Measurements from ENCODE around the gene TLE4.

TLE4 gene

DNA sequence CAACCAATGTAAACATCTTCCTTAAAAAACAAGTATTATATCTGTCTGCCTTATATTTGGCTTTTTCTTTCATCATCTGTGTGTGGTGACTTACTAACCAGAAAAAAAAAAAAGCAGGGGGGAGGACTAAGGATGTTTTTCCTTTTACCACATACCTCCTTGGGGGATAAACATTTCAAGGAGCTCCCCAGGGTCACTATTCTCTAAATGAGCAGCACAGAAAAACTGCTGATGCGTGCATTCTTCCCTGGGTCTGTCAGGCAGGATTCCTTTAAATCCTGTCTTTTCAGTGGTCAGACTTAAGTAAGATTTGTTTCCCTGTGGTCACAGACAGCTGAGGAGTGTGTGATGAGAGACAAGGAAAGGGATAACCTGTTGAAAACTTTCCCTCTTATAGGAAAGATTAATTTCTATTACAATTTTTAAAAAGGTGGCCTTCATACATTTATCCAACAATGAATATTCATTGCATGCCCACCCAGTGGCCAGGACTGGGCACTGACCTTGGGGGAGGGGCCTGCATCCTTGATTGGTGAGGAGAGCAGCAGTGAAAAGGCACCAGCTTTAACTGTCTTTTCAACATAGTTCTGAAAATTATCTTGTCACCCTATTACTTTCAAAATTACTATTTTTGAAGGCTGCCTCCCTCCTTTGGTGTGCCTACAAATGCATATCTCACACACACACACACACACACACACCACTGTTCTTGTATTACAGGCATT, 123.1 kb downstream of the TLE4 start:
- Histone ChIP-seq H3K9ac (ENCODE audit: low read depth, low read length, poor library complexity, severe bottlenecking) (no peak overlapping the region), H3K79me2 (ENCODE audit: insufficient read depth, low read length) (peaks cover 47% of the 10 kb centered on the region), H4K20me1 (ENCODE audit: insufficient read depth, low read length, poor library complexity, severe bottlenecking) (peaks cover 69% of the 10 kb centered on the region), H3K4me3 (ENCODE audit: low read length, poor library complexity, severe bottlenecking) (no peak overlapping the region), H2AFZ (ENCODE audit: low read length) (no peak overlapping the region), H3K9me2 (replicated peaks; ENCODE audit: low read depth, low read length) (no peaks in the 10 kb centered on the region), H3K36me3 (ENCODE audit: insufficient read depth, low read length) (no peaks in the 10 kb centered on the region), H3F3A (ENCODE audit: low read depth) (no peaks in the 10 kb centered on the region), H3K4me1 (ENCODE audit: insufficient read depth, low read length, poor library complexity, severe bottlenecking) (peaks cover 34% of the 10 kb centered on the region), H3K4me2 (ENCODE audit: low read depth, low read length, poor library complexity, severe bottlenecking) (no peak overlapping the region), H3K27me3 (ENCODE audit: insufficient read depth, low read length, poor library complexity, severe bottlenecking) (no peaks in the 10 kb centered on the region), H3K9me3 (ENCODE audit: insufficient read depth, low read depth, low read length) (no peaks in the 10 kb centered on the region)
- no peak for TF ChIP-seq EZH2phosphoT487 (IDR thresholded peaks at IDR 0.05; ENCODE audit: borderline replicate concordance)
- TF ChIP-seq, protein P1, sequence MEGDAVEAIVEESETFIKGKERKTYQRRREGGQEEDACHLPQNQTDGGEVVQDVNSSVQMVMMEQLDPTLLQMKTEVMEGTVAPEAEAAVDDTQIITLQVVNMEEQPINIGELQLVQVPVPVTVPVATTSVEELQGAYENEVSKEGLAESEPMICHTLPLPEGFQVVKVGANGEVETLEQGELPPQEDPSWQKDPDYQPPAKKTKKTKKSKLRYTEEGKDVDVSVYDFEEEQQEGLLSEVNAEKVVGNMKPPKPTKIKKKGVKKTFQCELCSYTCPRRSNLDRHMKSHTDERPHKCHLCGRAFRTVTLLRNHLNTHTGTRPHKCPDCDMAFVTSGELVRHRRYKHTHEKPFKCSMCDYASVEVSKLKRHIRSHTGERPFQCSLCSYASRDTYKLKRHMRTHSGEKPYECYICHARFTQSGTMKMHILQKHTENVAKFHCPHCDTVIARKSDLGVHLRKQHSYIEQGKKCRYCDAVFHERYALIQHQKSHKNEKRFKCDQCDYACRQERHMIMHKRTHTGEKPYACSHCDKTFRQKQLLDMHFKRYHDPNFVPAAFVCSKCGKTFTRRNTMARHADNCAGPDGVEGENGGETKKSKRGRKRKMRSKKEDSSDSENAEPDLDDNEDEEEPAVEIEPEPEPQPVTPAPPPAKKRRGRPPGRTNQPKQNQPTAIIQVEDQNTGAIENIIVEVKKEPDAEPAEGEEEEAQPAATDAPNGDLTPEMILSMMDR (conservative IDR thresholded peaks at IDR 0.05; ENCODE audit: low read length), result no peak

DNA sequence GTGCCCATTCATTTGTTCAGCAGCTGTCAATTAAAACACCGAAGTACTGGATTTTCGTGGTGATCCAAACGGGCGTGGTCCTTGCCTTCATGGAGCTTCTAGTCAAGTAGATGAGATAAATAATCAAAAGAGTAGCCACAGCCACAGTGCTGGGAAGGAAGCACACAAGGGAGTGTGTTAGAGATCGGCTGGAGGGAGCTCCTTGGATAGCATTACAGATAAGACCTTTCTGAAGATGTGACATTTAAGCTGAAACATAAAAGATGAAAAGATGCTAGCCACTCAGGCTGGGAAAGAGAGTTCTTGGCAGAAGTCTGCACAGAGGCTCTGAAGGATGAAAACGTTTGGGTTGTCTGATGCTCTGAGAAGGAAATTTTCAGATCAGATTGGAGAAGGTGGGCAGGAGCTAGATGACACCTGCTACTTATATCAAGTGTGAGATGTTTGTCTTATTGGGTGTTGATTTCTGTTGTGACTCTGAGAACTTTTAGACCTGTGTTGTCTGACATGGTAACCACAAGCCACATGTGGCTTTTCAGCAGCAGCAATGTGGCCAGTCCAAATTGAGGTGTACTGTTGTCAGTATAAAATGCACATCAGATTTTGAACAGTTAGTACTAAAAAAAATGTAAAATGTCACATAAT, 123.9 kb downstream of the TLE4 start:
- Histone ChIP-seq H3K9me2 (replicated peaks; ENCODE audit: low read depth, low read length) (no peaks in the 10 kb centered on the region), H4K20me1 (ENCODE audit: insufficient read depth, low read length, poor library complexity, severe bottlenecking) (peaks cover 67% of the 10 kb centered on the region), H3F3A (ENCODE audit: low read depth) (no peaks in the 10 kb centered on the region), H3K79me2 (ENCODE audit: insufficient read depth, low read length) (peaks cover 49% of the 10 kb centered on the region), H3K27me3 (ENCODE audit: insufficient read depth, low read length, poor library complexity, severe bottlenecking) (no peaks in the 10 kb centered on the region), H3K9me3 (ENCODE audit: insufficient read depth, low read depth, low read length) (no peaks in the 10 kb centered on the region), H2AFZ (ENCODE audit: low read length) (no peak overlapping the region), H3K9ac (ENCODE audit: low read depth, low read length, poor library complexity, severe bottlenecking) (no peak overlapping the region), H3K36me3 (ENCODE audit: insufficient read depth, low read length) (no peaks in the 10 kb centered on the region), H3K4me2 (ENCODE audit: low read depth, low read length, poor library complexity, severe bottlenecking) (no peak overlapping the region), H3K4me3 (ENCODE audit: low read length, poor library complexity, severe bottlenecking) (no peak overlapping the region), H3K4me1 (ENCODE audit: insufficient read depth, low read length, poor library complexity, severe bottlenecking) (peaks cover 39% of the 10 kb centered on the region)
- TF ChIP-seq, protein P1 (conservative IDR thresholded peaks at IDR 0.05; ENCODE audit: low read length), result no peak
- TF ChIP-seq EZH2phosphoT487 (IDR thresholded peaks at IDR 0.05; ENCODE audit: borderline replicate concordance), result no peak

DNA sequence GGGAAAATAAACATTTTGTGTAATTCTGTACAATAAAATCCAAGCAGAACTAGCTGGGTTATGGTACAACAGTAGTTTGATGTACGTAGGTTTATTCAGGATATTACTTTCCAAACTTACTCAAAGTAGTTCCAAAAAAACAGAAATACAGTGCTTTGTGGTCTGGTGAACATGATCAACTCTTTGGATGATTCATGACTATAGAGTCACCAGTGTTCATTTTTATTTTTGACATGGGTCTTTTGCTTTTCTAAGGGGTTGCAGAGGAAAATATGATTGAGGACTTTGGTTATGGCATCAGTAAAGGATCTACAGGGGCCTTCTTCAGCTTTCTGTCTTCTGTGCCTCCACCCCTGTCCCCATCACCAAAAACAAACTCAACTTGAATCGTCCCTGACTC, 127.2 kb downstream of the TLE4 start:
- Histone ChIP-seq H3K79me2 (ENCODE audit: insufficient read depth, low read length) (peaks cover 47% of the 10 kb centered on the region), H3K36me3 (ENCODE audit: insufficient read depth, low read length) (no peaks in the 10 kb centered on the region), H3F3A (ENCODE audit: low read depth) (no peaks in the 10 kb centered on the region), H3K9ac (ENCODE audit: low read depth, low read length, poor library complexity, severe bottlenecking) (no peak overlapping the region), H3K9me2 (replicated peaks; ENCODE audit: low read depth, low read length) (no peaks in the 10 kb centered on the region), H3K4me1 (ENCODE audit: insufficient read depth, low read length, poor library complexity, severe bottlenecking) (peaks cover 46% of the 10 kb centered on the region), H3K4me2 (ENCODE audit: low read depth, low read length, poor library complexity, severe bottlenecking) (no peak overlapping the region), H3K27me3 (ENCODE audit: insufficient read depth, low read length, poor library complexity, severe bottlenecking) (no peaks in the 10 kb centered on the region), H2AFZ (ENCODE audit: low read length) (no peak overlapping the region), H3K4me3 (ENCODE audit: low read length, poor library complexity, severe bottlenecking) (no peak overlapping the region), H3K9me3 (ENCODE audit: insufficient read depth, low read depth, low read length) (no peaks in the 10 kb centered on the region), H4K20me1 (ENCODE audit: insufficient read depth, low read length, poor library complexity, severe bottlenecking) (peaks cover 38% of the 10 kb centered on the region)
- TF ChIP-seq, protein P1 (conservative IDR thresholded peaks at IDR 0.05; ENCODE audit: low read length), result no peak
- no peak for TF ChIP-seq EZH2phosphoT487 (IDR thresholded peaks at IDR 0.05; ENCODE audit: borderline replicate concordance)

Data from Loucy (cell line).